GM19395 (cell line): ENCODE measurements around the gene PDGFB.

Experiments used
- ATAC-seq: cut with Tn5 transposase; IDR thresholded peaks from one replicate; pipeline ENCODE4 v1.9.1; 2021; ENCODE audit warnings: mild to moderate bottlenecking, moderate library complexity; ENCODE audit not compliant: unreplicated experiment

PDGFB gene

DNA sequence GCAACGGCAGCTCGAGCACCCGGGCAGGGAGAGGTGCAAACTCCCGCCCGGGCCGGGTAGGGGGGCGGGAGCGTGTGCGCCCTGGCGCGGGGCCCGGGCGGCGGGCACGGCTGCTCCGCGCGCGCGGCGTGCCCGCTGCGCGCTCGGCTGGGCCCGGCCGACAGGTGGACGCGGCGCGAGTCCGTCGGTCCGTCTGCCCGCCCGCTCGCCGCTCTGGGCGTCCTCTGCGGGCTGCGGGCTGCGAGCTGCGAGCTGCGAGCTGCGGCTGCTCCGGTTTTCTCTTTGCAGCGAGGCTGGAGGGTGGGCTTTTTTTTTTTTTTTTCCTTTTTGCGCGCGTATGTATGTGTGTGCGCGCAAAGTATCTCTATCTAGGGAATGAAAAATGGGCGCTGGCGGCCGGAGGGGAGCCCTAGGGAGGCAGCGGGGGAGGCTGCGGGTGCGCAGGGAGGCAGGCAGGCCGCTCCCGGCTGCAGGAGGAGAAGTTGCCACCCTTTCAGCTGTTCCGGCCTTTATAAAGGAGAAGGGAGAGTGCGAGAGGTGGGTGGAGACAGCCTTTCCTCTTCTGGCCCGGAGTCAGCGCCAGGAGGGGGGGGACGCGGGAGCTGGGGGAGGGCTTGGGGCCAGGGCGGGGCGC, at the start of gene PDGFB:
Gene PDGFB (minus strand): TSS at position 487 of the 634 bp plus-strand sequence. CDS start 1,019 bp downstream, outside the sequence.
- no peak for ATAC-seq

GRCh38 chr22:39293766-39294368, 49.1 kb upstream of the PDGFB start:
- ATAC-seq = no peak

GRCh38 chr22:39292561-39293074, 47.8 kb upstream of the PDGFB start:
- ATAC-seq = no peak

DNA sequence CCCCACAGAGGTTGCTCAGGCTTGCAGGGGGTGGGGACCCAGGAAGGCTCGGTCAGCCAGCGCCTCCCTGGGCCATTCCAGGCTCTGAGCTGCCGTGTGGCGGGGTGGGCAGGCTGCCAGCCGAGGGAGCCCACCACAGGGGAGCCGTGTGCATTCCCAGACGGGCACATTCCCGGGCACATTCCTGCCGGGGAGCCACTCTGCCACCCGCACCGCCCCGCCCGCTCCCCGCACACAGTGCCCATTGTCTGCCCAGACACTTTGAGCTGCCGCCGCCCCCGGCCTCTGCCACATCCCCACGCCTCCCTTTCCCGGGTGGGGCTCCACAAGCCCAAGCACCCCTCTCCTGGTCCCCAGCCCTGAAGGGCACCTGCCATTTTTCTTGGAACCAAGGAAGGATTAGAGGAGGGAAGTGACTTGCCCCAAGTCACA, 47.3 kb upstream of the PDGFB start:
- no peak for ATAC-seq

DNA sequence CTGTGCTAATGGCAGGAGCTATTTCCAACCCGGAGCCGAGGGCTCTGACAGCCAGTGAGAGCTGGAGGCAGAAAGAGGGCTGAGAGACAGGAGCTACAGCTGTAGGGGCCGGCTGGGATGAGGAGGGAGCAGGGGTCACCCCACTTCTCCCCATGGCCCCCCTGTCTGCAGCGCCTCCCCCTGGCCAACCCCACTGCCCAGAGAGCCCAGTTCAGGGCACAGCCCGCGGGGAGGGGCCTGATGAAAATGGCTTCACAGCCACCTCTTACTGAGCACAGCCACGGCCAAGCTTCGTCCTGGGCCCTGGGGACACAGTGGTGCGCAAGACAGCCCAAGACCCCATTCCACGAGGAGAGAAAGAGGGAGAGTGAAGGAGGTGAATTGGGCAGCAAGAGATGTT, 46.7 kb upstream of the PDGFB start:
- no peak for ATAC-seq

GRCh38 chr22:39290724-39291161, 46.0 kb upstream of the PDGFB start:
- ATAC-seq = no peak

- ATAC-seq = no peak
Measured at GRCh38 chr22:39289975-39290720, 45.4 kb upstream of the PDGFB start.

- no peak for ATAC-seq
Measured at GRCh38 chr22:39289533-39289932, 44.8 kb upstream of the PDGFB start.

DNA sequence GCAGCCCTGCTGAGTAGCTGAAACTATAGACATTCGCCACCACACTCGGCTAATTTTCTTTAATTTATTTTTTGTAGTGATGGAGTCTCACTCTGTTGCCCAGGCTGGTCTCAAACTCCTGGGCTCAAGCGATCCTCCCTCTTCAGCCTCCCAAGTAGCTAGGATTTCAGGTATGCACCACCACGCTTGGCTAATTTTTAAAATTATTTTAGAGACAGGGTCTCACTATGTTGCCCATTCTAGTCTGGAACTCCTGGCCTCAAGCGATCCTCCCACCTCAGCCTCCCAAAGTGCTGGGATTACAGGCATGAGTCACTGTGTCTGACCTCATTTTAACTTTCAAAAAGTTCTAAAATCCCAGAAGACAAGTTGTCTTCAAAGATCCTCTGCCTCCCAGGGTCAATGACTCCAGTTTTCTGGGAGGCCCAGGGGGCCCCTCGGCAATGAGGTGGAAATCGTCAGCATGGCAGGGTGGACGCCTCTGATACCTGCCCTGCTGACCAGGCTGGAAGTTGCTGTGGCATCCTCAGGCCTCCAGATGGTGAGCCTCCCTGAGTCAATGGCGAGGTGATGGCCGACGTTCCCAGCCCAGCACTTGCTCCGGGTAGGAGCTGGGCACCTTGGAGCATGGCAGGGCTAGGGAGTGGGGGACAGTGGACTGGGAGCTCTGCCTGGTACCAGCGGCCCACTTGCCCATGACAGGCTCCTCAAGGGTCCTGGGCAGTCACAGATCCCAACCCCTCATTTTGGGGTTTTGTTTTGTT, 43.5 kb upstream of the PDGFB start:
- no peak for ATAC-seq

DNA sequence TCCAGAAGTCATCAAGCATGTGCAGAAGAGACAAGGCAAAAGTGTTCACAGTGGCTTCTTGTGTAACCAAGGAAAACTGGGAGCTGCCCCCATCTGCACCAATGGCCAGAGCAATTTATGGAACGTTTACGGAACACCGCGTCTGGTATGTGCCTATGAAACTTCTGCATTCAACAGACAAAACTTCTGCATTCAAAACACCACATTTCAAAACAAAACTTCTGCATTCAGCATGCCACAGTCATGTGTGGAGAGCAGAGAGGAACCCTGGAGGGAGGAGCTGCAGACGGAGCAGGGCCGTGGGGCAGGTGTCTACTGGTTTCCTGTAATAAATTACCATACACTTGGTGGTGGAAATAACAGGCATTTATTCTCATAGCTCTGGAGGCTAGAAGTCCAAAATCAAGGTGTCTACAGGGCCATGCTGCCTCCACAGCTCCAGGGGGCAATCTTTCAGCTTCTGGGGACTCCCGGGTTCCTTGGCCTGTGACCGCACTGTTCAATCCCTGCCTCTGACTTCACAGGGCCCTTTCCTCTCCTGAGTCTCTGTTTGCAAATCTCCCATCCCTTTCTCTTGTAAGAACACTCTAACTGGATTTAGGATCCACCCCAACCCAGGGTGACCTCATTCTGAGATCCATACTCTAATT, 42.4 kb upstream of the PDGFB start:
- ATAC-seq = no peak

DNA sequence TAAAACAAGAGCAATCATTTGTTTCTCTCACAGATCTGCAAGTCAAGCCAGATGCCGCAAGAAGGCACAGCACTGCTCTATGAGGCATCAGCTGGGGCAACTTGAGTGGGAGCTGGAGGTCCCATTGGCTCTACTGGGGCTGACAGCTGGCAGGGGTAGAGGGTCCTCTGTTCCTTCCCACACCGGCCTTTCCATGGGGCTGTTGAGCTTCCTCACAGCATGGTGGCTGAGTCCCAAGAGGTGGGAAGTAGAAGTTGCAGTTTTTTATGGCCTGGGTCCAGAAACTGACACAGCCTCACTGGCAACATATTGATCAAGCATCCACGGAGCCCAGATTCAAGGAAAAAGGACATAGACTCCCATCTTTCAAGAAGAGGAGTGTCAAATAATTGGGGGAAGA, 40.2 kb upstream of the PDGFB start:
- ATAC-seq = no peak

DNA sequence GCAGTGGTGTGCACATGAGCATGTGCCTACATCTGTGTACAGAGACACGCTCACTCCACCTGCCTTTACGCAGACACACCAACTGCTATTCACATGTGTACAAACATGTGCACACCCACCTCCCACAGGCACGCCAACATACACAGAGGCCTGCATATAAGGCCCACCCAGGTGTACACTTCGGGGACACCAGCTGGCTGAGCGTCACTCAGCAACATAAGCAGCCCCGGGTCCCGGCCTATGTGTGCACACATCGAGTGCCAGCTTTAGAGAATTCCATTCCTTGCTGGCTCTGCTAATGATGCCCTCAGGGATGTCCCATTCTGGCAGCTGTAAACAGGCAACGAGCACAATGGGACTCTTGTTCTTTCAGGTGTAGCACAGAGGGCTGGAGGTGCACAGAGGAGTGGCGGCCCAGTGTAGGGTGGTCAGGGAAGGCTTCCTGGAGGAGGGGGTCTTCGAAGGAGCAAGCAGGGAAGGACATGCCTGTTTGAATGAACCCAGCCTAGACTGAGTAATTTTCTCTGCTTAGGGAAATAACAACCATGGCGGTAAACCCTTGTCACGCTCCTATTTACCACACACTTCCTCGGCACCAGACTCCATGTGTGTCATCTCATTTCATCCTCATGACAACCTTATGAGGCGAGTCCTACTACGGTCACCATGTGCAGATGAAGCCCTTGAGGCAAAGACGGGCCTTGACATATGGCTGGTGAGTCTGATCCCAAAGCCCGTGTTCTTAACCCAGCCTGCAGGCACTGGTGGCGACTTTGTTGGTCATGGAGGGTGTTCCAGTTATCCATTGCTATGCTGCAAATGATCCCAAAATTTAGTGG, 39.6 kb upstream of the PDGFB start:
- no peak for ATAC-seq

DNA sequence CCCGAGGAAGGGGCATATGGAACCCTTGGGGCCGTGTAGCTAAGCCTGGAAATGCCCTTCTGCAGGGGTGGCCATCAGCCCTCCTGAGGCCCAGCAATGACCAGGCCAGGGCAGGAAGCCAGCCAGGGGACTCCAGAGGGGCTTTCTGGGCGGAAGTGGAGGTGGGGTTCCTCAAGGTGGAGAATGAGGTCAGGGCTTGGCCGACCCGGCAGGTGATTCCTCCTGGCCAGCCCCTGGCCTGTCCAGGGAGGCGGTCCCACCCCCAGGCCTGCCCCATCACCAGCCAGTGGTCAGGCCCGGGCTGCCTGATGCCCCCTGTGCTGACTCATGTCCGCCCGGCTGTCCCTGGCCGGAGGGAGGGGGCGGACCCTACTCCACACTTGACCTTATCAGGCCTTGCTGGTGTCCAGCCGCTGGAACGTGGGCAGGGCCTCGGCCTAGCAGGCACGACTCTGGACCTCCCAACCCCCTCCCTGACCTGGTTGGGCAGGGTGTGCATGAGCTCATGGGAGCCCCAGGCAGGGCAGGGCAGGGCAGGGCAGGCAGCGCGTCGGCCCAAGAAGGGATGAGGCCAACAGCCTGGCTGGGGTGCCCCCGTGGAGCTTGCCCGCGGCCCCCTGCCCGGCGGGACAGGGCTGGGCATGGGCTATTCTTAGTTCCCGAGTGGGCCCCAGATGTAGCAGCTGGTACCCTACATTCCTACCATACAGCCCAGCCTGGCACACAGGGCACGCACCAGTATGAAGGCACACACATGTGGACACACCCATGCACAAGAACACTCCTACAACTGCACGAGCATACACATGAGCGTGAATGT, 38.8 kb upstream of the PDGFB start:
- ATAC-seq = no peak

DNA sequence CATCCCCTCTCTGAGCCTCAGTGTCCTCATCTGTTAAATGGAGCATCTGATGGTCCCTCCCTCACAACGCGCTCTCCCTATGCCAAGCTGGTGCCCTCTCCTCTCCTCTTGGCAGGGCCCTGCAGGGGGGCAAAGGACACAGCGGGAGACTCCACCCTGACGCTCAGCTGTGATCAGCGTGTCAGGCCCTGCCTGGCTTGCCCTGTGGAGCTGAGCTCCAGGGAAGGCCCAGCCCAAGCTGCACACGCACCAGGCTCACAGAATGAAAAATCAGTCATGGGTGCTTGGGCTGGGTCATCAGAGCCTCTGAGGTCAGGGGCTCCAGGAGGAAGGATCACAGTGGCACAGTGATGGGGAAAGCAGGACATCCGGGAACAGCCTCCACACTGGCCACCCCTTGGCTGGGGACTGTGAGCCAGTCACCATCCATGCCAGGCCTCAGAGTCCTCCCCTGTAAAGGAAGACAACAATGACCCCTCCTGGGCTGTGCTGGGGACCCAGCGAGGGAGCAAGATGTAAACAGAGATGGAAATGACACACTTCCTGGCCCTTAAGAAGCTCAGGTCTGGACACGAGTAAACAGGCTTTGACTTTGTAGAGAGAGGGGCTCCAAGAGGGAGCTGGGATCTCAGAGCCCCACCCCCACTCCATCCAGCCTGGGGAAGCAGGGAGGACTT, 38.0 kb upstream of the PDGFB start:
- no peak for ATAC-seq

DNA sequence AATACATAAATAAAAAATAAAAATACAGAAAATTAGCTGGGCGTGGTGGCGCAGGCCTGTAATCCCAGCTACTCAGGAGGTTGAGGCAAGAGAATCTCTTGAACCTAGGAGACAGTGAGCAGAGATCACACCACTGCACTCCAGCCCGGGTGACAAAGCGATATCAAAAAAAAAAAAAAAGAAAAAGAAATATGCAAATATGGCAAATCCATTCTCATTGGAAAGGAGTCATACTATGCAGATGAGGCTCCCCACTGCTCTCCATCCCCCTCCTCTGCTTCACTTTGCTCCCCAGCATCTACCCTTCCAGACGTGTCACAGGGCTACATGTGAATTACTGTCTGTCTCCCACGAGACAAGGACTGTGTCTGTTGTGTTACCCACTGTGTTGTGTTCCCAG, 36.3 kb upstream of the PDGFB start:
- no peak for ATAC-seq

DNA sequence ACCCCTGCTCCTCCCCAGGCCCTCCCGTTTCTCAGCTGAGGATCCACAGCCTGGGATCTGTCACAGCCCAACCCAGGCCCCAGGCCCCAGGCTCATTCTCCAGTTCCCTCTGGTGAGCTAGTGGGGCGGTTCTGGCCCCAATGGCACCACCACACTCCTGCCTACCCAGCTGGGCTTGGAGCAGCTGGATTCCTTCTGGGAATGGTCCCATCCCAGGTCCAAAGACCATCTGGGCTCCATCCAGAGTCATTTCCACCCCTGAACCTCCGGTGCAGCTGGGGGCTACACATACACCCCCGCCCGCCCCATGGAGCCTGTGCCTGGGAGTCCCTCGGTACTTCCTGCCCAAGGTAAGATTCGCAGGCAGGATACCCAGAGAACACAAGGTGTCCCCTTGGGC, 35.5 kb upstream of the PDGFB start:
- no peak for ATAC-seq

DNA sequence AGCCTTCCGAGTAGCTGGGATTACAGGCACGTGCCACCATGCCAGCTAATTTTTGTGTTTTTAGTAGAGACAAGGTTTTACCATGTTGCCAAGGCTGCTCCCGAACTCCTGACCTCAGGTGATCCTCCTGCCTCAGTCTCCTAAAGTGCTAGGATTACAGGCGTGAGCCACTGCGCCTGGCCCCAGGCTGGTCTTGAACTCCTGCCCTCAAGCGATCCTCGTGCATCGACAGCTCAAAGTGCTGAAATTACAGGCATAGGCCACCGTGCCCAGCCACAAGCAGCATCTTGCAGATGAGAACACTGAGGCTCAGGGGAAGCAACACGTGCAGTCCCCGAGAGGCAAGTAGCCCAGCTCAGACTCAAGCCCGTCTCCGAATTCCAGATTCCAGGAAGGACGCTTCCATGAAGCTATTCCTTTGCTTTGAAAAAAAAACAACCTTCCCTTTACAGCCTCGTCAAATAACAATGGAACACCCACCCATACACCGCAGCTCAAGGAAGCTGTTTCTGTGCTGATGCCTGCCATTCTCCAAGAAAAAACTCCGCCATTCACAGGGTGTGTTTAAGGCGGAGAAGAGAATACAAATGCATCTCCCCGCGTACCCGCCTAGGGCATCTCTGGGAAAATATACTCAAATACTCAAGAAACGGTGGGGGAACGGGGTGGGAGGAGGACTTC, 34.5 kb upstream of the PDGFB start:
- no peak for ATAC-seq

- no peak for ATAC-seq
Measured at GRCh38 chr22:39278040-39278439, 33.3 kb upstream of the PDGFB start.
